Measurements from ENCODE around the gene PRKAG2.

The PRKAG2 gene

GRCh38 chr7:151891182-151891581 lies 14.3 kb upstream of the PRKAG2 start:
- no peak for DNase-seq (ENCODE audit: extremely low read depth, insufficient read length)
- no peaks in the 10 kb centered on the region for H3K27me3 ChIP-seq (replicated peaks; ENCODE audit: control insufficient read depth, insufficient read depth, low read length)
- H3K36me3 ChIP-seq (ENCODE audit: control insufficient read depth, insufficient read depth, low read length) = no peaks in the 10 kb centered on the region
- H3K4me3 ChIP-seq (replicated peaks; ENCODE audit: low read depth, low read length) = no peak overlapping the region
- no peak for TF ChIP-seq CTCF (IDR thresholded peaks at IDR 0.05; ENCODE audit: insufficient read depth, low read length, poor library complexity, severe bottlenecking)

- H3K36me3 ChIP-seq (ENCODE audit: control insufficient read depth, insufficient read depth, low read length) = no peaks in the 10 kb centered on the region
- no peaks in the 10 kb centered on the region for H3K27me3 ChIP-seq (replicated peaks; ENCODE audit: control insufficient read depth, insufficient read depth, low read length)
- DNase-seq (ENCODE audit: extremely low read depth, insufficient read length) = no peak
- no peak for TF ChIP-seq CTCF (IDR thresholded peaks at IDR 0.05; ENCODE audit: insufficient read depth, low read length, poor library complexity, severe bottlenecking)
- H3K4me3 ChIP-seq (replicated peaks; ENCODE audit: low read depth, low read length) = no peak overlapping the region
These were observed 13.6 kb upstream of the PRKAG2 start for GRCh38 chr7:151890355-151891004.

DNA sequence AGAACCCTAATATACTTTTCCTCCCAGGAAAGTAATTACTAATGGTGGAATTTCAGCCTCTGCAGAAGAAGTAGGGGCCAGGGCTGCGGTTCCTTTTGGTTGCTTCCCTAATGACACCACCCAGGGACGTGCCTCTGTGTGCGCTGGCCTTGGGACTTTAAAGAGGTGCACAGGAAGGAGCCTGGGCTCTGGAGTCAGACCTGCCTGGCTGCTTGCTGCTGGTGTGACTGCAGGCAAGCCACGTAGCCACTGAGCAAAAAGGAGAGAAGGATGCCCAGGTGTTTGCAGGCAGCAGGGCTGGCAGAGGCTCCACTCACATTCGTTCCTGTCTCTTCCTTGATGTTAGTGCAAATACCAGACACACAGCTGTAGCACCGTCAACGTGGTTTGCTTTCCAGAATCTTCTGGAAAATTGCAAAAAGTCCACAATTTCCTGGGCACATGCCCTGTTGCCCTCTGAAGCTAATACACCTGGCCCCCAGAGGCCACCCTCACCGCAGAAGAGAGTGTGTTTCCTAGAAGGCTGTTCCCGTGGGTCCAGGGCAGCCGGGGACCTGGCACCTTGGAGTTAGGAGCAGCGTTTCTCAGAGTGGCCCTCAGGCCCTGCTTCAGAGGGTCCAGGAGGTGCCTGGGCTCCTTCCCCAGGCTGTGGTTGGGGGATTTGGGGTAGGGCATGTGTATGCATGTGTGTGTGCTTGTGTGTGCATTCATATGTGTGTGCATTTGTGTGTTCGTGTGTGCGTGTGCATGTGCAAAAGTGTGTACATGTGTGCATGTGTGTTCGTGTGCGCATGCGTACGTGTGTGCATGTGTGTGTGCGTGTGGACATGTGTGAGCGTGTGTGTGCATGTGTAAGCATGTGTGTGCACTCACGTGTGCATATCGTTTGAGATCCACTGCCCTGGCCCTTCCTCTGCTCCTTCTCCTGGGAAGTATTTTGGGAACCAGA lies 12.8 kb upstream of the PRKAG2 start:
- Histone ChIP-seq H3K36me3 (ENCODE audit: control insufficient read depth, insufficient read depth, low read length) (no peaks in the 10 kb centered on the region), H3K27me3 (replicated peaks; ENCODE audit: control insufficient read depth, insufficient read depth, low read length) (no peaks in the 10 kb centered on the region), H3K4me3 (replicated peaks; ENCODE audit: low read depth, low read length) (no peak overlapping the region)
- no peak for DNase-seq (ENCODE audit: extremely low read depth, insufficient read length)
- TF ChIP-seq CTCF (IDR thresholded peaks at IDR 0.05; ENCODE audit: insufficient read depth, low read length, poor library complexity, severe bottlenecking) = no peak

- TF ChIP-seq CTCF (IDR thresholded peaks at IDR 0.05; ENCODE audit: insufficient read depth, low read length, poor library complexity, severe bottlenecking) = no peak
- DNase-seq (ENCODE audit: extremely low read depth, insufficient read length) = no peak
- Histone ChIP-seq H3K36me3 (ENCODE audit: control insufficient read depth, insufficient read depth, low read length) (no peaks in the 10 kb centered on the region), H3K4me3 (replicated peaks; ENCODE audit: low read depth, low read length) (no peak overlapping the region), H3K27me3 (replicated peaks; ENCODE audit: control insufficient read depth, insufficient read depth, low read length) (no peaks in the 10 kb centered on the region)
These were observed 11.5 kb upstream of the PRKAG2 start for GRCh38 chr7:151888079-151889067.

DNA sequence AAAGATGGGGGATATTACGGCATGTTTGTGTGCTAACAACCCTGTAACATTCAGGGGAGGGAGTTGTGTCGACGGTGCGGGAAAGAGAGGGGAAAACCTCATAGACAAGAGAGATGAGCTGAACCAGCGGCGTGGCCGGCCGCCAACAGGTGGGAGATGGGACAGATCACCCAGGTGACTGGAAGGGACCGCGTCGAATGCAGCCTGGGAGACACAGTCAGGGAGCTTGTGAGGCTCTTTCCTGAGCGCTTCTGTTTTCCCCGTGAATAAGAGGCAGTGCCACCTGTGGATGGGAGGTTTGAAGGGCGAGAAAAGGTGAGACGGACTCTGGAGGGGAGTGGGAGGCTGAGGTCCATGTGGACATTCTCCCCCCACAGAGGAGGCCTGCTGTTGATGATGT lies 9.9 kb upstream of the PRKAG2 start:
- Histone ChIP-seq H3K36me3 (ENCODE audit: control insufficient read depth, insufficient read depth, low read length) (no peaks in the 10 kb centered on the region), H3K27me3 (replicated peaks; ENCODE audit: control insufficient read depth, insufficient read depth, low read length) (no peaks in the 10 kb centered on the region), H3K4me3 (replicated peaks; ENCODE audit: low read depth, low read length) (no peak overlapping the region)
- no peak for TF ChIP-seq CTCF (IDR thresholded peaks at IDR 0.05; ENCODE audit: insufficient read depth, low read length, poor library complexity, severe bottlenecking)
- no peak for DNase-seq (ENCODE audit: extremely low read depth, insufficient read length)
